WI38 (cell line): ENCODE measurements around the gene CLDN1.
"Not testable (repeated sequence)": the region's sequence is repeated elsewhere in the genome, so short reads cannot be mapped to it uniquely, and the experiment has no call there.

Experiments
- H3K4me3 ChIP-seq: 2 replicates; pipeline ENCODE4 v1.5.1; 2011; ENCODE audit warnings: low read depth, mild to moderate bottlenecking, control low read depth, low read length
- CTCF ChIP-seq: IDR thresholded peaks from 2 replicates; pipeline ENCODE4 v1.5.1; 2012; ENCODE audit warnings: low read depth, mild to moderate bottlenecking, control low read depth, low read length

The CLDN1 gene

GRCh38 chr3:190279690-190280089, 42.6 kb downstream of the CLDN1 start:
- no peak overlapping the region for H3K4me3 ChIP-seq
- TF ChIP-seq CTCF: no peak

- TF ChIP-seq CTCF: no peak
- H3K4me3 ChIP-seq: no peak overlapping the region
Observed at GRCh38 chr3:190272747-190273146, 49.5 kb downstream of the CLDN1 start.

GRCh38 chr3:190269101-190269500, 53.1 kb downstream of the CLDN1 start:
- no peak overlapping the region for H3K4me3 ChIP-seq
- TF ChIP-seq CTCF: no peak

GRCh38 chr3:190267464-190267863, 54.8 kb downstream of the CLDN1 start:
- not testable (repeated sequence) for H3K4me3 ChIP-seq

GRCh38 chr3:190266913-190267290, 55.3 kb downstream of the CLDN1 start:
- no peak for TF ChIP-seq CTCF
- H3K4me3 ChIP-seq: no peak overlapping the region

- no peak overlapping the region for H3K4me3 ChIP-seq
- TF ChIP-seq CTCF: no peak
Observed at GRCh38 chr3:190266265-190266912, 55.9 kb downstream of the CLDN1 start.

- no peak for TF ChIP-seq CTCF
- H3K4me3 ChIP-seq: no peak overlapping the region
Observed at GRCh38 chr3:190265796-190266195, 56.5 kb downstream of the CLDN1 start.

GRCh38 chr3:190265126-190265525, 57.1 kb downstream of the CLDN1 start:
- H3K4me3 ChIP-seq: no peak overlapping the region
- no peak for TF ChIP-seq CTCF
